ENCODE data around the gene AKR1B15.

Gene AKR1B15

DNA sequence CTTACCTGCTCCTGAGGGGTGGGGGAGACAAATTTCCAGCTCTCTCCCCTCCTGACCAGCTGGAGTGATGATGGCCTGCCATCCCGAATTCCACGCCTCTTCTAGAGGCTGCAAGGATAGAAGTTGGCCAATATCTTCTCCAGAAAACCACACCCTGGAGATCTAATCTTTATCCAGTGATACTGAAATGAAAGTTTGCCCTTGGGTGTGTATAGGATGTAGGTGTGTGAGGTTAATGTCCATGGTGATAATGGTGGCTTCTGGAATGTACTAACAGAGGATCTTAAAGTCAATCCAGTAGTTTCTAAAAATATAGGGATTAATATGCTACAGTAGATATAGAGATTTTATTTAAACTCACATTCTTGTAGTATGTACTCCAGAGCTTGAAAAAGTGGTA is 22.2 kb downstream of the AKR1B15 start:
- no peaks in the 10 kb centered on the region for H3K36me3 ChIP-seq (ENCODE audit: control insufficient read depth, insufficient read depth, low read length)
- H3K27me3 ChIP-seq (replicated peaks; ENCODE audit: control insufficient read depth, insufficient read depth, low read length), result no peaks in the 10 kb centered on the region; the same call in 1 of the 2 replicates
- H3K4me3 ChIP-seq (replicated peaks; ENCODE audit: low read depth, low read length), result no peak overlapping the region
- DNase-seq (ENCODE audit: extremely low read depth, insufficient read length), result no peak
- TF ChIP-seq, protein P1, sequence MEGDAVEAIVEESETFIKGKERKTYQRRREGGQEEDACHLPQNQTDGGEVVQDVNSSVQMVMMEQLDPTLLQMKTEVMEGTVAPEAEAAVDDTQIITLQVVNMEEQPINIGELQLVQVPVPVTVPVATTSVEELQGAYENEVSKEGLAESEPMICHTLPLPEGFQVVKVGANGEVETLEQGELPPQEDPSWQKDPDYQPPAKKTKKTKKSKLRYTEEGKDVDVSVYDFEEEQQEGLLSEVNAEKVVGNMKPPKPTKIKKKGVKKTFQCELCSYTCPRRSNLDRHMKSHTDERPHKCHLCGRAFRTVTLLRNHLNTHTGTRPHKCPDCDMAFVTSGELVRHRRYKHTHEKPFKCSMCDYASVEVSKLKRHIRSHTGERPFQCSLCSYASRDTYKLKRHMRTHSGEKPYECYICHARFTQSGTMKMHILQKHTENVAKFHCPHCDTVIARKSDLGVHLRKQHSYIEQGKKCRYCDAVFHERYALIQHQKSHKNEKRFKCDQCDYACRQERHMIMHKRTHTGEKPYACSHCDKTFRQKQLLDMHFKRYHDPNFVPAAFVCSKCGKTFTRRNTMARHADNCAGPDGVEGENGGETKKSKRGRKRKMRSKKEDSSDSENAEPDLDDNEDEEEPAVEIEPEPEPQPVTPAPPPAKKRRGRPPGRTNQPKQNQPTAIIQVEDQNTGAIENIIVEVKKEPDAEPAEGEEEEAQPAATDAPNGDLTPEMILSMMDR (IDR thresholded peaks at IDR 0.05; ENCODE audit: insufficient read depth, low read length, poor library complexity, severe bottlenecking), result no peak

DNA sequence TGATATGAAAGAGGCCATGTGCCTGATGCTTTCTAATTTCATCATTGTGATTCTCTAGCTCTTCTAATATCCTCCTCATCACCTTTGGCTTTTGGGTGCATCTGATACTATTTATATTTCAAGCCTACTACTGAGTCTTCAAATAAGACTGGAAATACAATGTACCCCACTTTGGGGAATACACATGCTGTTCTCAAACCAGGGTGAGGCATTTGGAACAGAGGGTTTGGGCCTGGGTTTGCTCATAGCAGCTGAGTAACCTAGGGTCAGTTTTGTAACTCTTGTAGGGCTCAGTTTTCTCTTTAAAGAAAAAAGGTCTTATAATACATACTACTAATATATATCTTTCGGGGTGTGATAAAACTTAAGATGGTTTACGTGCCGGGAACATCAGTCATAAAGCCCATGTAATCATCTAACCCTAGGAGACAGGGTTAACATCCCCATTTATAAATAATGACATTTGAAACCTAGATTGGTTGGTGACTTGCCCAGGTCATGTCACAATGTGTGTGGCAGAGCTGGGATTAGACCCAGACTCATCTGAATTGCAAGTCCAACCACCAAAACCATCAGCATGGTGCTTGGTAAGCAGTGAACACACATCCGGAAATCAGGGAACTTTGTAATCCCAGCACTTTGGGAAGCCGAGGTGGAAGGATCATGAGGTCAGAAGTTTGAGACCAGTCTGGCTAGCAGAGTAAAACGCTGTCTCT is 23.0 kb downstream of the AKR1B15 start:
- DNase-seq (ENCODE audit: extremely low read depth, insufficient read length), result no peak
- Histone ChIP-seq H3K36me3 (ENCODE audit: control insufficient read depth, insufficient read depth, low read length) (no peaks in the 10 kb centered on the region), H3K4me3 (replicated peaks; ENCODE audit: low read depth, low read length) (no peak overlapping the region), H3K27me3 (replicated peaks; ENCODE audit: control insufficient read depth, insufficient read depth, low read length) (no peaks in the 10 kb centered on the region; the same call in 1 of the 2 replicates)
- TF ChIP-seq, protein P1 (IDR thresholded peaks at IDR 0.05; ENCODE audit: insufficient read depth, low read length, poor library complexity, severe bottlenecking), result no peak

DNA sequence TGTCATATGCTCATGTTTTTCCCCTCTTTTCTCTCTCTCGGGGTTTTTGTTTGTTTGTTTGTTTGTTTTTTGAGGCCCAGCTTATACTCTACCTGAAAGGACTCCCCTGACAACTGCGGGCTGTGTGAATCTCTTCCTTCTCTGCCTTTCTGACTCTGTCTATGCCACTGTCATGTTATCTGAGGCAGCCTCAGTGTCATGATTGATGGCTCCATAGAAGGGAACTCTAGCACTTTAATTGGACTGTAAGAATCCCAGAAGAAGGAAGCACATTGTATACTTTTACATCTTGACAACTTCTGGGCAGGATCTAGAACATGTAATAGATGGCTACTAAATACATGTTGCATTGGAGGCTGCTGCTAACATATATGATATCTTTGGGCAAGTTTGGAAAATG is 25.4 kb downstream of the AKR1B15 start:
- no peak for DNase-seq (ENCODE audit: extremely low read depth, insufficient read length)
- H3K36me3 ChIP-seq (ENCODE audit: control insufficient read depth, insufficient read depth, low read length), result no peaks in the 10 kb centered on the region
- H3K4me3 ChIP-seq (replicated peaks; ENCODE audit: low read depth, low read length), result no peak overlapping the region
- no peaks in the 10 kb centered on the region; the same call in 1 of the 2 replicates for H3K27me3 ChIP-seq (replicated peaks; ENCODE audit: control insufficient read depth, insufficient read depth, low read length)
- TF ChIP-seq, protein P1 (IDR thresholded peaks at IDR 0.05; ENCODE audit: insufficient read depth, low read length, poor library complexity, severe bottlenecking), result no peak

DNA sequence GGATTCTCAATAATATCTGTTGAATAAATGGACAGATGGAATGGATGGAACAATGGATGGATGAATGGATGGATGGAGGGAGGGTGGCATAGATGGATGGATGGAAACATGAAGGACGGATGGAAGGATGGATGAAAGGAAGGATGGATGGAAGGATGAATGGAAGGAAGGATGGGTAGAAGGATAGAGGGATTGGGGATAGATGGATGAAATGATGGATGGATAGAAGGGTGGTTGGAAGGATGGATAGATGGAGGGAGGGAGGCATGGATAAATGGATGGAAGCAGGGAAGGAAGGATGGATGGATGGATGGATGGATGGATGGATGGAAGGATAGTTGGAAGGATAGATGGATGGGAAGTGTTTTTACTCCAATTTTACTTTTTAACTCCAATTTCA is 35.4 kb downstream of the AKR1B15 start:
- Histone ChIP-seq H3K36me3 (ENCODE audit: control insufficient read depth, insufficient read depth, low read length) (no peaks in the 10 kb centered on the region), H3K27me3 (replicated peaks; ENCODE audit: control insufficient read depth, insufficient read depth, low read length) (no peaks in the 10 kb centered on the region; the same call in 1 of the 2 replicates), H3K4me3 (replicated peaks; ENCODE audit: low read depth, low read length) (no peak overlapping the region)
- TF ChIP-seq, protein P1 (IDR thresholded peaks at IDR 0.05; ENCODE audit: insufficient read depth, low read length, poor library complexity, severe bottlenecking), result no peak
- DNase-seq (ENCODE audit: extremely low read depth, insufficient read length), result no peak

DNA sequence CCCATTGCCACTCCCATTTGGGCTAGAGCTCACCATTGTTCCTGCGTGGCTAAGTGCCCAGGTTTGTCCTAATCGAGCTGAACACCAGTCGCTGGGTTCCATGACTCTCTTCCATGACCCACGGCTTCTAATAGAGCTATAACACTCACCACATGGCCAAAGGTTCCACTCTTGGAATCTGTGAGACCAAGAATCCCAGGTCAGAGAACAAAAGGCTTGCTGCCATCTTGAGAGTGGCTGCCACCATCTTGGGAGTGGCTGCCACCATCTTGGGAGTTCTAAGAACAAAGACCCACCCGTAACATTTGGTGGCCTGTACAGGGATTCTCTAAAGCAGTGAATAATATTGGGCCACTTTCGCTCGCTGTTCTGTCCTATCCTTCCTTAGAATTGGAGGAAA is 37.0 kb downstream of the AKR1B15 start:
- TF ChIP-seq, protein P1 (IDR thresholded peaks at IDR 0.05; ENCODE audit: insufficient read depth, low read length, poor library complexity, severe bottlenecking), result no peak
- DNase-seq (ENCODE audit: extremely low read depth, insufficient read length), result no peak
- Histone ChIP-seq H3K27me3 (replicated peaks; ENCODE audit: control insufficient read depth, insufficient read depth, low read length) (no peaks in the 10 kb centered on the region; the same call in 1 of the 2 replicates), H3K4me3 (replicated peaks; ENCODE audit: low read depth, low read length) (no peak overlapping the region), H3K36me3 (ENCODE audit: control insufficient read depth, insufficient read depth, low read length) (no peaks in the 10 kb centered on the region)
